ENCODE data around the gene OGDH. TPM values are rescaled to one million over a fixed set of nuclear protein-coding genes. Genes with fewer than 3 reads are reported as not detected.

Gene OGDH
- polyA plus RNA-seq, 3 donors = 41.0 to 74.1 (median 49.9) TPM

DNA sequence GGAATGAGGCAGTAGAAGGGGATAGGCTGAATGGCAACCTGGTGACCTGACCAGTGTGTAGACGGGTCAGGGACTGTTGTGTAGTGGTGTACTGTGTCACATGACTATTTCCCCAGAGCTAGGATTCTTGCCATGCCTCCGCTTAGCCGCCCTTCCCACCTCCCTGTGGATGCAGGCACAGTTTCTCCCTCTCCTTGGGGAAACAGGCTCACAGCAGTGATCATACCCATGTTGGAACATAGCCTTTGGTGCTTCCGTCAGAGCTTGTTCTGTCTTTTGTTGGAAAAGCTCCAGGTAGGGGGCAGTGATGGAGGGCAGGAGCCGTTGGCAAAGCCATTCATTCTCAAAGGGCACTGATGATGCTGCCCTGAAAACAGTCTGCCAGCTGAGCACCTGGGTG is 44.3 kb downstream of the OGDH start:
- Mint-ChIP-seq H3K9me3 (no peaks in the 10 kb centered on the region), H3K27ac (peak overlapping the region in 2 of 7 donors; percentile 39 to 65), H3K4me3 (no peak overlapping the region), H3K4me1 (peaks cover 13% of the 10 kb centered on the region), H3K27me3 (ENCODE audit: low read depth in 3 of 3) (peaks cover 0 to 2% (median 0%) of the 10 kb centered on the region in 3 donors), H3K36me3 (peaks cover 74 to 90% of the 10 kb centered on the region in 2 donors)
- H3K9me3 ChIP-seq (replicated peaks in 1 of 2; ENCODE audit: control insufficient read depth in 1 of 2, insufficient read depth in 1 of 2, low read length in 2 of 2) = no peaks in the 10 kb centered on the region
- H3K27me3 ChIP-seq (ENCODE audit: control insufficient read depth in 2 of 2, insufficient read depth in 2 of 2, low read length in 2 of 2) = no peaks in the 10 kb centered on the region
- peak overlapping the region in 1 of 2 donors; percentile 43 for H3K27ac ChIP-seq (ENCODE audit: low read depth in 1 of 2, low read length in 2 of 2)
- H2AFZ ChIP-seq (ENCODE audit: insufficient read depth, low read depth, low read length, poor library complexity, severe bottlenecking) = no peak overlapping the region
- H3K36me3 ChIP-seq (replicated peaks in 1 of 2; ENCODE audit: control insufficient read depth in 1 of 2, insufficient read depth in 2 of 2, low read length in 2 of 2) = peaks cover 63 to 88% of the 10 kb centered on the region in 2 donors
- H3K9ac ChIP-seq (ENCODE audit: insufficient read depth, low read length, poor library complexity, severe bottlenecking) = no peak overlapping the region
- TF ChIP-seq, protein P1, sequence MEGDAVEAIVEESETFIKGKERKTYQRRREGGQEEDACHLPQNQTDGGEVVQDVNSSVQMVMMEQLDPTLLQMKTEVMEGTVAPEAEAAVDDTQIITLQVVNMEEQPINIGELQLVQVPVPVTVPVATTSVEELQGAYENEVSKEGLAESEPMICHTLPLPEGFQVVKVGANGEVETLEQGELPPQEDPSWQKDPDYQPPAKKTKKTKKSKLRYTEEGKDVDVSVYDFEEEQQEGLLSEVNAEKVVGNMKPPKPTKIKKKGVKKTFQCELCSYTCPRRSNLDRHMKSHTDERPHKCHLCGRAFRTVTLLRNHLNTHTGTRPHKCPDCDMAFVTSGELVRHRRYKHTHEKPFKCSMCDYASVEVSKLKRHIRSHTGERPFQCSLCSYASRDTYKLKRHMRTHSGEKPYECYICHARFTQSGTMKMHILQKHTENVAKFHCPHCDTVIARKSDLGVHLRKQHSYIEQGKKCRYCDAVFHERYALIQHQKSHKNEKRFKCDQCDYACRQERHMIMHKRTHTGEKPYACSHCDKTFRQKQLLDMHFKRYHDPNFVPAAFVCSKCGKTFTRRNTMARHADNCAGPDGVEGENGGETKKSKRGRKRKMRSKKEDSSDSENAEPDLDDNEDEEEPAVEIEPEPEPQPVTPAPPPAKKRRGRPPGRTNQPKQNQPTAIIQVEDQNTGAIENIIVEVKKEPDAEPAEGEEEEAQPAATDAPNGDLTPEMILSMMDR (IDR thresholded peaks at IDR 0.05) = no peak
- peaks cover 4% of the 10 kb centered on the region for H3K79me2 ChIP-seq (ENCODE audit: insufficient read depth, low read length)
- DNase-seq = no peak
- no peaks in the 10 kb centered on the region for H4K20me1 ChIP-seq (ENCODE audit: insufficient read depth, low read length)
- no peak overlapping the region for H3K4me2 ChIP-seq (replicated peaks; ENCODE audit: extremely low read depth, low read length, poor library complexity, severe bottlenecking)
- H3K4me3 ChIP-seq (replicated peaks in 1 of 3; ENCODE audit: low read depth in 2 of 3, low read length in 3 of 3) = no peak overlapping the region
- peaks cover 1 to 6% of the 10 kb centered on the region in 2 donors for H3K4me1 ChIP-seq (ENCODE audit: control insufficient read depth in 1 of 2, insufficient read depth in 2 of 2, low read length in 2 of 2)
- WGBS (ENCODE audit: insufficient coverage) = 80% methylated on average over 2 of the region's 5 CpGs
- intact Hi-C loops (cut with micrococcal nuclease) = no loop called here

DNA sequence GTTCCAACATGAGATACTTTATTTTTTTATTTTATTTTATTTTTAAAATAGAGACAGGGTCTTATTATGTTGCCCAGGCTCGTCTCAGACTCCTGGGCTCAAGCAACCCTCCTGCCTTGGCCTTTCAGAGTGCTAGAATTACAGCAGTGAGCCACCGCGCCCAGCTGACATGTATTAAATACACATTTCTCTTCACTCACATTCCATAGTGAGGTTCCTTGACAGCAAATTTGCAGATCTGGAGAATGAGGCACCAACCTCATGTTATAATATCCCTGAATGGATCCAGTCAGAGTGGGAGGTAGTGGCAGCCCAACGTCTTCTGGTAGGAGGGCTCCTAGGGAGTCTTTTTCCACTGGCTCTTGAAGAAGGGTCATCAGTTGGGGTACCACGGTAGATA is 46.1 kb downstream of the OGDH start:
- WGBS (ENCODE audit: insufficient coverage) = 100% methylated on average over 1 of the region's 5 CpGs
- TF ChIP-seq, protein P1 (IDR thresholded peaks at IDR 0.05) = no peak
- H3K4me1 Mint-ChIP-seq = peaks cover 19% of the 10 kb centered on the region
- H3K27ac Mint-ChIP-seq = peak overlapping the region in 2 of 7 donors; percentile 27 to 54
- Histone ChIP-seq H3K9me3 (replicated peaks in 1 of 2; ENCODE audit: control insufficient read depth in 1 of 2, insufficient read depth in 1 of 2, low read length in 2 of 2) (peaks cover 0 to 6% of the 10 kb centered on the region in 2 donors), H3K9ac (ENCODE audit: insufficient read depth, low read length, poor library complexity, severe bottlenecking) (no peak overlapping the region), H3K79me2 (ENCODE audit: insufficient read depth, low read length) (peaks cover 4% of the 10 kb centered on the region), H3K4me1 (ENCODE audit: control insufficient read depth in 1 of 2, insufficient read depth in 2 of 2, low read length in 2 of 2) (peaks cover 10 to 15% of the 10 kb centered on the region in 2 donors), H3K27me3 (ENCODE audit: control insufficient read depth in 2 of 2, insufficient read depth in 2 of 2, low read length in 2 of 2) (no peaks in the 10 kb centered on the region), H3K4me3 (replicated peaks in 1 of 3; ENCODE audit: low read depth in 2 of 3, low read length in 3 of 3) (no peak overlapping the region), H3K27ac (ENCODE audit: low read depth in 1 of 2, low read length in 2 of 2) (peak overlapping the region in 1 of 2 donors; percentile 20), H3K36me3 (replicated peaks in 1 of 2; ENCODE audit: control insufficient read depth in 1 of 2, insufficient read depth in 2 of 2, low read length in 2 of 2) (peaks cover 55 to 88% of the 10 kb centered on the region in 2 donors), H3K4me2 (replicated peaks; ENCODE audit: extremely low read depth, low read length, poor library complexity, severe bottlenecking) (no peak overlapping the region), H4K20me1 (ENCODE audit: insufficient read depth, low read length) (no peaks in the 10 kb centered on the region), H2AFZ (ENCODE audit: insufficient read depth, low read depth, low read length, poor library complexity, severe bottlenecking) (no peak overlapping the region)
- no peak overlapping the region for H3K4me3 Mint-ChIP-seq
- intact Hi-C loops (cut with micrococcal nuclease) = no loop called here
- H3K27me3 Mint-ChIP-seq (ENCODE audit: low read depth in 3 of 3) = peaks cover 0 to 2% (median 0%) of the 10 kb centered on the region in 3 donors
- peaks cover 82 to 90% of the 10 kb centered on the region in 2 donors for H3K36me3 Mint-ChIP-seq
- peaks cover 0 to 7% (median 0%) of the 10 kb centered on the region in 7 donors for H3K9me3 Mint-ChIP-seq
- no peak for DNase-seq

Data from CD14-positive monocyte (primary cell).